Activated naive CD8-positive, alpha-beta T cell treated with anti-CD3 and anti-CD28 coated beads, Interleukin-2, amount 10 ng/mL, durations not matched to agents 7 days and 5 days (primary cell): ENCODE measurements around the gene MTM1. TPM values are rescaled to one million over a fixed set of nuclear protein-coding genes. Genes with fewer than 3 reads are reported as not detected.

Source experiments
- ATAC-seq: fragments of 150-1000 bp; cut with Tn5 transposase; one replicate; pipeline ENCODE4 v1.10.0; 2021; ENCODE audit warnings: low read depth, moderate library complexity
- POLR2A ChIA-PET: fragments of 350-600 bp; sonication (Branson Sonifier 250); formaldehyde crosslinking; loops from one replicate; lab custom pipeline; 2021; ENCODE audit warnings: antibody characterized with exemption; lab: Charles Lee
- DNase-seq: peaks from one replicate; pipeline ENCODE4 v3.0.0; 2021
- H3K27ac Mint-ChIP-seq: one replicate; pipeline ENCODE4 v1.8.0; 2022; ENCODE audit warnings: mild to moderate bottlenecking, mixed read lengths
- H3K27me3 Mint-ChIP-seq: one replicate; pipeline ENCODE4 v1.8.0; 2022; ENCODE audit warnings: mild to moderate bottlenecking, moderate library complexity, mixed read lengths
- H3K36me3 Mint-ChIP-seq: one replicate; pipeline ENCODE4 v1.8.0; 2021; ENCODE audit warnings: mild to moderate bottlenecking, mixed read lengths
- H3K4me1 Mint-ChIP-seq: one replicate; pipeline ENCODE4 v1.8.0; 2021; ENCODE audit warnings: mixed read lengths
- H3K4me3 Mint-ChIP-seq: one replicate; pipeline ENCODE4 v1.8.0; 2022; ENCODE audit warnings: mild to moderate bottlenecking, moderate library complexity, mixed read lengths
- H3K9me3 Mint-ChIP-seq: one replicate; pipeline ENCODE4 v1.8.0; 2021; ENCODE audit warnings: mixed read lengths
- total RNA-seq, 2 experiments: library from RNA; stranded (reverse); gene quantifications; one replicate each; pipeline ENCODE4 v1.2.3, GENCODE V29; 2021

MTM1 gene
- total RNA-seq, 2 experiments from 2014 or later = 30.5 to 34.5 TPM

DNA sequence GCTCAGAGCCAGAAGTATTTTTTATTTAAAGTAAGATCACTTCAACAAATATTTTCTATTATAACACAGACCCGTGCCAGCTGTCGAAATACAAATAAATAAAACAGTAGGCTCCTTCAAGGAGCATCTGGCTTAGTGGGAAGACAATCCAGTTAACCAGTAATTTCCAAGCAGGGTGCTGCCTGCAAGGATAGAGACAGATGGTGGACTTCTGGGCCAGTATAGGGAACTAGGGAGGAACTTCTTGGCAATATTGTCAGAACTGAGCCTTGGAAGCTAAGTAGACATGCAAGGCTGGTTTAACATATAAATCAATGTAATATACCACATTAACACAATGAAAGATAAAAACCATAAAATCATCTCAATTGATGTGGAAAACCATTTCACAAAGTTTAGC lies 107.8 kb downstream of the MTM1 start:
- DNase-seq = no peak
- ATAC-seq = no peak
- peaks cover 6% of the 10 kb centered on the region for H3K36me3 Mint-ChIP-seq
- H3K27ac Mint-ChIP-seq = no peak overlapping the region
- no peaks in the 10 kb centered on the region for H3K4me1 Mint-ChIP-seq
- POLR2A ChIA-PET = no interaction called here
- H3K9me3 Mint-ChIP-seq = no peaks in the 10 kb centered on the region
- H3K4me3 Mint-ChIP-seq = no peak overlapping the region
- no peaks in the 10 kb centered on the region for H3K27me3 Mint-ChIP-seq

DNA sequence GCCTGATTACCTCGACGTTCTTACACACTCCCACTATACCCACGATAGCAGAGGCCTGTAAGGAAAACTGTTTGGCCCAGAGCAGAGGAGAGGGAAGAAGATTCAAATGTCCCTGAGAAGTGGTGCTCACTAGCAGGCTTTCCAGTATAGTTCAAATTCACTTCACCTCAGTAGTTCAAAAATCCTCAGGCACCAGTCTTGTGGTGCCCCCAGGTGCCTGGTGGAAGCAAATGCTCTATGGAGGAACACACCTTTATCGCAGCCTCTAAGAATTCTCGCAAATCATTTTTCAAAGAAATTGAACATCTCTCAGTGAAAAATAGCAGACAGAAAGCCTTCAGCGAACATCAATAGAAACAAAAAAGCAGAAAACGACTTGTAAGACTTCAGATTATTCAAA lies 112.6 kb downstream of the MTM1 start:
- Mint-ChIP-seq H3K9me3 (no peaks in the 10 kb centered on the region), H3K36me3 (no peaks in the 10 kb centered on the region), H3K4me3 (no peak overlapping the region), H3K27ac (no peak overlapping the region), H3K27me3 (no peaks in the 10 kb centered on the region), H3K4me1 (peaks cover 2% of the 10 kb centered on the region)
- ATAC-seq (peak; percentile 52), DNase-seq (no peak)
- POLR2A ChIA-PET = no interaction called here

DNA sequence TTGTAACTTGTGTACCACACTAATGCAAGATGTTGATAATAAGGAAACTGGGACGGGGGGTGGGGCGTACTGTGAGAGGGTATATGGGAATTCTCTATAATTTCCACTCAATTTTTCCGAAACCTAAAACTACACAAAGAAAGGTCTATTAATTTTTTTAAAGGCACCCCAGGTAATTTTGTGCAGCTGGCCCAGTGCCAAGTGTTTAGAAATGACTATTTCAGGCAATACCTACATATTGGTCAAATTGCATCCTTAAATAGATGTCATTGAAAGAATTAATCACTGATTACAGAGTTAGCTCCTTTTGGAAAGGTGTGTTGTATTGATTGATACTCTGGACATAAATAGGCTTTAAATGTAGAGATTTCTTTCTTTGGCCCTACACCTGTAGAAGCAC lies 114.7 kb downstream of the MTM1 start:
- POLR2A ChIA-PET = interaction anchor here (1.0 kb wide), 1 partner anchor 10 kb away, joined by 6 read pairs; the partner anchor contains the start of gene MTMR1
- no peak overlapping the region for H3K27ac Mint-ChIP-seq
- DNase-seq (no peak), ATAC-seq (no peak)
- peaks cover 2% of the 10 kb centered on the region for H3K4me1 Mint-ChIP-seq
- H3K36me3 Mint-ChIP-seq = no peaks in the 10 kb centered on the region
- H3K27me3 Mint-ChIP-seq = no peaks in the 10 kb centered on the region
- no peaks in the 10 kb centered on the region for H3K9me3 Mint-ChIP-seq
- H3K4me3 Mint-ChIP-seq = no peak overlapping the region

GRCh38 chrX:150683536-150684146 lies 115.2 kb downstream of the MTM1 start:
- Mint-ChIP-seq H3K4me1 (peaks cover 2% of the 10 kb centered on the region), H3K36me3 (no peaks in the 10 kb centered on the region), H3K27me3 (no peaks in the 10 kb centered on the region), H3K4me3 (no peak overlapping the region), H3K27ac (no peak overlapping the region), H3K9me3 (no peaks in the 10 kb centered on the region)
- POLR2A ChIA-PET = interaction anchor here (1.0 kb wide), 1 partner anchor 10 kb away, joined by 6 read pairs; the partner anchor contains the start of gene MTMR1
- peak; percentile 50 for ATAC-seq
- DNase-seq = no peak

DNA sequence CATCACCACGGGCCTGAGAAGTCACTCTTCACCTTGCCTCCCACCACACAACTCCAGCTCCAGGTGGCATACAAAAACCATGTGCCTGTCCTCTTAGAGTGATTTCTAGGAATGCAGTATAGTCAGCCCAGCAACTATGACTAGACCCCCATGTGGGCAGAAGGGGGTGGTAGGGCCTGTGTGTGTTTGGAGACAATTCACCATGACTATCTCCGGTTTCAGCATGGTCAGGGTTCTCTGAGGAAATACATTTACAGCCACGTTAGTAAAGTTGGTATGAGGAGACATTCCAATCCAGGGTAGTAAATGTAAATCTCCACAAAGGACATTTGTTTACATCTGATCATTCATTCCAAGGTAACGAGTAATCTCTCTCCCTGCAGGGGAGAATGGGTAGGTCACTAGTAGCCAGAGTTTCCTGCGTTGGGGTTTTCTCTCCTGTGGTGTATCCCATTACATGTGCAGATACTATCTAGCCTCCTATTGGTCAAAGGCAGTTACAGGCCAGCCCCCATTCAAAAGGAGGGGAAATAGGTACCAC lies 120.6 kb downstream of the MTM1 start:
- Mint-ChIP-seq H3K9me3 (no peaks in the 10 kb centered on the region), H3K4me3 (no peak overlapping the region), H3K27me3 (no peaks in the 10 kb centered on the region), H3K36me3 (peaks cover 5% of the 10 kb centered on the region), H3K4me1 (peaks cover 20% of the 10 kb centered on the region), H3K27ac (no peak overlapping the region)
- POLR2A ChIA-PET = no interaction called here
- ATAC-seq = no peak
- no peak for DNase-seq

DNA sequence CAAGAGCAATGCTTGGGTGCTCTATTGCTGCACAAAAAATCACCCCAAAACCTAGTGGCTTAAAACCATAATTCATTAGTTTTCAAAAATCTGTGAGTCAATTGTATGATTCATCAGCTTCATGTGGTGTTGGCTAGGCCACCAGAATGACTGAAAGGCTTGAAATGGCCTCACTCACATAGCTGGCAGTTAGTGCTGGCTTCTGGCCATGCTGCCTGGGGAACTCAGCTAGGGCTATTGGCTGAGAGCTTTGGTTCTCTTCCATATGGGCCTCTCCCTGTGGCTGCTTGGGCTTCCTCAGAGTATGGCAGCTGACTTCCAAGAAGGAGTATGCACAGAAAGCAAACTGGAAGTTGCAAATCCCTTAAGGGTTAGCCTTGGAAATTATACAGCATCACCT lies 121.7 kb downstream of the MTM1 start:
- H3K27me3 Mint-ChIP-seq = no peaks in the 10 kb centered on the region
- H3K4me3 Mint-ChIP-seq = no peak overlapping the region
- no peak for DNase-seq
- peaks cover 26% of the 10 kb centered on the region for H3K4me1 Mint-ChIP-seq
- ATAC-seq = no peak
- no peaks in the 10 kb centered on the region for H3K9me3 Mint-ChIP-seq
- POLR2A ChIA-PET = no interaction called here
- no peak overlapping the region for H3K27ac Mint-ChIP-seq
- H3K36me3 Mint-ChIP-seq = peaks cover 7% of the 10 kb centered on the region

DNA sequence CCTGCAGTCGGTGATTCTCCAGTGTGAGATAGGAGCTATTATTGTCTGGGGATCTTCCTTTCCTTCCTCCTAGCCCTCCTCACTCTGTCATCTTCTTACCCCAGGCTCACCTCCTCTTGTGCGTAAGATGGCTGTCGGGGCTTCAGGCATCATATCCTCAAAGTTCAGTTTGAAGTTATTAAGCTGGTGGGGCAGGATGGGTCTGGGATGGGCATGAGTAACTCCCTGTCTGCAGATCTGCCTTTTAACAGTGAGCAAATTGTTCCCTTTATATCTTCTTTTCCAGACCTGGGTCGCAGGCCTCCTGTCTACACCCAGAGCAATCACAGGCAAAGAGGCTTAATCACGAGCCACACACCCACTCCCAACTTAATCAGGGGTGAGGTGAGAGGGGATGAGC lies 123.9 kb downstream of the MTM1 start:
- peak overlapping the region; percentile 91 for H3K27ac Mint-ChIP-seq
- peaks cover 13% of the 10 kb centered on the region for H3K36me3 Mint-ChIP-seq
- ATAC-seq (no peak), DNase-seq (no peak)
- no peaks in the 10 kb centered on the region for H3K27me3 Mint-ChIP-seq
- POLR2A ChIA-PET = interaction anchor here (0.7 to 2.4 kb wide), 3 partner anchors 21 to 754 kb away, joined by 3 to 7 read pairs (median 4); partner anchors contain the start of gene EOLA2
- peak overlapping the region; percentile 90 for H3K4me3 Mint-ChIP-seq
- no peaks in the 10 kb centered on the region for H3K9me3 Mint-ChIP-seq
- peaks cover 46% of the 10 kb centered on the region for H3K4me1 Mint-ChIP-seq

GRCh38 chrX:150692831-150693724 lies 124.7 kb downstream of the MTM1 start, which contains the start of gene MTMR1:
Gene MTMR1 (plus strand): TSS chrX:150693396. CDS start chrX:150693531, 135 bp downstream.
- Mint-ChIP-seq H3K4me1 (peaks cover 49% of the 10 kb centered on the region), H3K27ac (peak within 1 kb of the TSS; percentile 91), H3K9me3 (no peaks in the 10 kb centered on the region), H3K36me3 (peaks cover 13% of the 10 kb centered on the region), H3K27me3 (no peaks in the 10 kb centered on the region), H3K4me3 (peak within 1 kb of the TSS; percentile 90)
- DNase-seq = peak; percentile 74
- POLR2A ChIA-PET = interaction anchor here (0.7 to 2.4 kb wide), 5 partner anchors 10 to 754 kb away, joined by 3 to 7 read pairs (median 4); partner anchors contain the start of gene EOLA2
- peak; percentile 64 for ATAC-seq

GRCh38 chrX:150693725-150694574 lies 125.5 kb downstream of the MTM1 start:
- DNase-seq (peak; percentile 78), ATAC-seq (peak; percentile 70)
- H3K27me3 Mint-ChIP-seq = no peaks in the 10 kb centered on the region
- no peaks in the 10 kb centered on the region for H3K9me3 Mint-ChIP-seq
- H3K4me3 Mint-ChIP-seq = peak overlapping the region; percentile 80
- peak overlapping the region; percentile 89 for H3K27ac Mint-ChIP-seq
- POLR2A ChIA-PET = interaction anchor here (0.6 to 2.4 kb wide), 8 partner anchors 9 to 755 kb away, joined by 3 to 7 read pairs (median 4); partner anchors contain the start of genes EOLA2 and VMA21
- peaks cover 13% of the 10 kb centered on the region for H3K36me3 Mint-ChIP-seq
- H3K4me1 Mint-ChIP-seq = peaks cover 46% of the 10 kb centered on the region

- Mint-ChIP-seq H3K4me3 (peak overlapping the region; percentile 80), H3K27me3 (no peaks in the 10 kb centered on the region), H3K9me3 (no peaks in the 10 kb centered on the region), H3K36me3 (peaks cover 13% of the 10 kb centered on the region), H3K4me1 (peaks cover 41% of the 10 kb centered on the region), H3K27ac (peak overlapping the region; percentile 89)
- ATAC-seq (peak; percentile 7), DNase-seq (no peak)
- POLR2A ChIA-PET = interaction anchor here (0.6 to 2.4 kb wide), 3 partner anchors 20 to 756 kb away, joined by 3 to 7 read pairs (median 4); partner anchors contain the start of gene EOLA2
Measured at GRCh38 chrX:150694738-150695410, 126.5 kb downstream of the MTM1 start.

DNA sequence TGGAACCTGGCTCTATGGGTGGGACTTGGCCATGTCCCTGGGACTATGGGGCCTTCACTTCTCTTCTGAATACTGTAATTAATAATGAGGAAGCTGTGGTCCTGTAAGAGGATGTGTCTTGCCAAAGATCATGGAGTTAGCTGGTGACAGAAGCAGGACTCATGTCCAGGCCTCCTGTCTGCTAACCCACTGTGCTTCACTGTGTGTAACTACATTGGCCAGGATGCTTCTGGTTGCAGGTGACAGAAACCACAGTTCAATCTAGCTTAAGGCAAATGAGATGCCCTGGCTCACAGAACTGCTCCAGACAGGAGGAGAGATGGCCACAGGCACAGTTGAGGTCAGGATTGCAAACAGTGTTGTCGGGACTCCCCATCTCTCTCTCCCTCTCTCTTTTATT lies 127.9 kb downstream of the MTM1 start:
- H3K36me3 Mint-ChIP-seq = peaks cover 17% of the 10 kb centered on the region
- H3K4me1 Mint-ChIP-seq = peaks cover 38% of the 10 kb centered on the region
- ATAC-seq (no peak), DNase-seq (no peak)
- POLR2A ChIA-PET = no interaction called here
- H3K27ac Mint-ChIP-seq = peak overlapping the region; percentile 89
- no peaks in the 10 kb centered on the region for H3K9me3 Mint-ChIP-seq
- H3K4me3 Mint-ChIP-seq = peak overlapping the region; percentile 80
- no peaks in the 10 kb centered on the region for H3K27me3 Mint-ChIP-seq

- DNase-seq (no peak), ATAC-seq (no peak)
- Mint-ChIP-seq H3K4me1 (peaks cover 34% of the 10 kb centered on the region), H3K36me3 (peaks cover 19% of the 10 kb centered on the region), H3K4me3 (peak overlapping the region; percentile 80), H3K27ac (peak overlapping the region; percentile 89), H3K27me3 (no peaks in the 10 kb centered on the region), H3K9me3 (no peaks in the 10 kb centered on the region)
- POLR2A ChIA-PET = no interaction called here
Measured at GRCh38 chrX:150696866-150697265, 128.4 kb downstream of the MTM1 start.
